Measurements from ENCODE around the gene FBLN2.

Gene FBLN2

DNA sequence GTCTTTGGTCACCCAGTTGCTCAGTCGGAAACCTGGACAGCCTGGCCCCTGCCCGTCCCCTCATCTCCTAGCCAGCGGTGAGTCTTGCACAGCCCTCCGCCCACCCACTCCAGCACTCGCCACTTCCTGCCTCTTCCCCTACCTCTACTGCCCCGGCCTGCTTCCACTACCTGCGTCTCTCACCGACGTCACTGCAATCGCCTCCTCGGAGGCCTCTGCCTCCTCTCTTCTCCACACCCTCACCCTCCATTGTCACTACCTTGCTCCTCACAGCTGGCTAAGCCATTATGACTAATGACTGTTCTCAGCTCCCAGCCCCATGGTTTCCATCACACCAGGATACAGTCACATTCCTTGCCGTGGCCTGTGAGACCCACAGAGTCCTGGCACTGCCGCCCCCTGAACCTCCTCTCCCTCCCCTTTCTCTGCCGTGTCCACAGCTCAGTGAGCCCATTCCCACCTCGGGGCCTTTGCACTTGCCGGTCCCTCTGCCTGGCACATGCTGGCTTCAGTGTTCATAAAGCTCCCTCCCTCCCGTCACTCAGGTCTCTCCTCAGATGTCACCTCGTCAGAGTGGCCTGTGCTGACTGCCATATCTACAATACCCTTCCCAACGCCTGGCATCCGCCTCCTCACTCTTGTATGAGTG lies 104.8 kb downstream of the FBLN2 start:
- no peak for DNase-seq

DNA sequence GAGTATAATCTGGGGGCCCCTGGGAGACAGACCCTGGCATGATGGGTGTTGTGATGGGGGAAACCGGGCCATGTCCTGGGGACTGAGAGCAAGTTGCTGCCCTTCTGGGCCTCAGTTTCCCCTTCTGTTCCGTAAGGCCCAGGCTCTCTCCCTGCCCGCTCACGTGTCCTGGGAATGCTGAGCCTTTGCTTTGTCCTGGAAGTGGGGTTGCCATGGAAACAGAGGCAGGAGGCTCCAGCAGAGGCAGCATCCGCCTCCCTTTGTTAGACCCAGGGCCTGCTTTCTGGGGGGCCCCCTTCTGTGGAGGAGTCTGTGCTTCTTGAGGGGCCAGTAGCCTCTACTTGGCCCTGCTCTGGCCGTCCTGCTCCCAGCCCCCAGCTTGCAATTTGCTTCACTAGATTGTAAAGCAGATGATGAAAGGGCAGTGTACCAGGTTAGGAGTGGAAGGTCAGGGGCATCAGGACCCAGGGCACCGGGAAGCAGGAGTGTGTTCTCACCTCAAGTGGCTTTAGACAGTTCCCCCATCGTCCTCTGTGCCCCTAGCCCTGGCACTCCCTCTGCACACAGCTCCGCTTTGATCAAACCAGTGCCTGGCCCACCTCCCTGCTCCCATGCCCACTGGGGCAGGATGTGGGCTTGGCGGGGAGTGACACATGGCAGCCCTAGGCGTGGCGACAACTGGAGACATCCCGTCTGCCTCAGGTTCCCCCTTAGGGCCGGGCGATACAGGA lies 105.6 kb downstream of the FBLN2 start:
- no peak for DNase-seq

DNA sequence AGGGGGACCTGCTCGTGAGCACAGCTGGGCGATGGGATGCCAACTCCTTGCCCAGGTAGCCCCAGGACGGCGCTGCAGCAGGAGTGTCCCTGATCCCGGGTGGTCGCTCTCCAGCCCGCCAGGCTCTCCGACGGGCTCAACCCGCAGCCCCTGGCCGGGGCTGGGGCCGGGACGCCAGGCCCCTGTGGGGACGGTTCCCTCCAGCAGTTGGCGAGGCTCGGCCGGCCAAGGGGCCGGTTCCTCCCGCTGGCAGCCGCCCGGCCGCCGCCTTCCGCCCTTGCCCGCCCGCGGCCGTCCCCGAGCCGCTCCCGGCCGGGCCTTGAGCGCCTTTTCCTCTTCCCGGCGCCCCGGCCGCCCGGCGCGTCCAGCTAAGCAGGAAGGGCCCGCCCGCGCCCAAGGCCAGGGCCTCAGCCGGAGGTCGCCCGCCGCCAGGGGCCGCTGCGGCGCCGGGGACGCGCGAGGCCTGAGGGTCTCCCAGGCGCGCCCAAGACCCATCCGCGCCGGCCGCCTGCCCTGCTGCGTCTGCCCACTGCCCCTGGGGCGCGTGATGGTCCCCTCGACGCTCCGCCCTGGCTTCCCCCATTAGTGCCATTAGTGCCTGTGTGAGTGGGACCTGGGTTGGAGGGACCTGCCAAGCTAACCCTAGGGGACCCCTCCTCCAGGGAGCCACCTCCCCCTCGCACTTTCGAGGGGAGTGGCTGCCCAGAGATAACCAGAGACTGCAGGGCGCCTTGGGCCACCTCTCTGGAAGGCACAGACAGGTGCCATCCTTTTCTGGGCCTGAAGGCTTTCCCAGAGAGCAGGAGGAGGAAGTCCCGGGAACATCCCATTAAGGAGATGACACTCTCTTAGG lies 106.4 kb downstream of the FBLN2 start:
- peak; percentile 99 for DNase-seq

DNA sequence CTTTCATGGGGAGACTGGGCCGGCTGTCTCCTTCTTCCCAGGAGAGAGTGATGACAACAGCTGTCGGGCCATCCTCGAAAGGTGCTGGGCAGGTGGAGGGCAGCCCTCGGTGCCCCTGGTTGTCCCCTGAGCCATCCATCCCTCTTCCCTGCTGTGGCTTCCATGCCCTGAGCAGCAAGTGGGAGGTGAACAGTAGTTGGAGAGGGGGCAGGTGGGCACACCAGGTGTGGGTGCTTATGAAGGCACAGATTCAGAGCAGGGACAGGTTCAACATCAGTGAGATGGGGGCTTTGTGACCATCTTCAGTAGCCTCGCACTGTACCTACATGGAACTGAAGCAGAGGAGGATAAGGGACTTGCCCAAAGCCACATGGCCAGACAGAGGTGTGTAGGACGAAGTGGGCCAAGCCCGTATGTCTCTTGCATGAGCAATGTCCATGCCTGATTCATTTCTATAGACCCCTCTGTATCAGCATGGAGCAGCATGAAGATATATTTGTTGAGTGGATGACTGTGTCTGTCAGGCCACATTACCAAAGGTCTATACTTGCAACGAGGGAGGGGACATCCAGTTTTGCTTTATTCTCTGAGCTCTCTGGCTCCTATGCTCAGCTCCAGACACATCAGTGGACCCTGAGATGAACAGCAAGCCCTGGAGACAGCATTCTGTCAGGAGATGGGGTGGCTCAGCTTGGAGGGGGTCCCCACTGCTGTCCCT lies 107.8 kb downstream of the FBLN2 start:
- no peak for DNase-seq

DNA sequence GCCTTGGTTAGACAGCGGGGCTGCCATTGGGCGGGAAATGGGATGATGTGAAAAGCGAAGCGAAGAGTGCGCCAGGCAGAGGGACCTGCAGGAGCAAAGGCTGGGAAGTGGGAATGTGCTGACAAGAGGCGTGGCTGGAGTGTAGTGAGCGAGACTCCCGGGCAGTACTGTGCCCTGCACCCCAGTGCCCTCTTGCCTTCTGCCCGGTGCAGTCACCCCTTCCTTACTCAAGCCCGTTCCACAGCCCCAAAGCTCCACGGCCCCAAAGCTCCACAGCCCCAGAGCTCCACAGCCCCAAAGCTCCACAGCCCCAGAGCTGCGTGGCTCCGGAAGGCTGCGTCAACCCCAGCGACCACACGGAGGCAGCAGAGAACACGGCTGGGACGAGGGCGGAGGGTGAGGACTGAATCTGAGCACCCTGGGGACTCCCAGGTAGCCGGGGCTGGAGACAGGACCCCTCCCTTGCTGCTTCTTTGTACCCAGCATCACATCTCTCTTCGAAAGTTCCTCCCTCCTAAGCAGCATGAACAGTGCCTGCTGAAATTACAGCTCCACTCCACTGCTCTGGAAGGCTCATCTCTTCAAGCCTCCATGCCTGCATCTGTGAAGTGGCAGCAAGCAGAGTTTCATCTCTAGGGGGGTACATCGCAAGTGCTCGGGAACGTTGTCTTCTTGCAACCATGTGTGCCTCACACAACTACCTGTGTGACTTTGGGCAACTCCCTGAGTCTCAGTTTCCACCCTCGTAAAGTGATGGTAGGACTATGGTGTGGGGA lies 108.9 kb downstream of the FBLN2 start:
- DNase-seq: peak; percentile 99

DNA sequence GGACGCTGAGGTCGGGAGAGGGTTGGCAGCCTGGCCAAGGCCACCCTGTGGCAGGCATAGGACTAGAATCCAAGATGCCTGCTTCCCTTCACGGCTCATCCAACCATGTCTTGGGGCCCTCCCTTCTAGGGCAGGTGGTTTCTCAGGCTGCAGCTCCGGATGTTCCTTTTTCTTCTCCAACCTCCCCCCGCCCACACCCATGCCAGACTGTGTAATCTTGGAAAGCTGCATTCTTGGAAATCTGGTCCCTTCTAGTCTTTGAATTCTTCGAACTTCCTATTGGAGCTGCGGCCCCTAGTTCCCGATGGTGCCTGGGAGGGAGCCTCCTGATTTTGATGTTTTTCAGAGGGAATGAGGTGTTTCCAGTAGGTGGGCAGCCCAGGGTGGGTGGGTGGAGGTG lies 109.8 kb downstream of the FBLN2 start:
- DNase-seq: no peak

DNA sequence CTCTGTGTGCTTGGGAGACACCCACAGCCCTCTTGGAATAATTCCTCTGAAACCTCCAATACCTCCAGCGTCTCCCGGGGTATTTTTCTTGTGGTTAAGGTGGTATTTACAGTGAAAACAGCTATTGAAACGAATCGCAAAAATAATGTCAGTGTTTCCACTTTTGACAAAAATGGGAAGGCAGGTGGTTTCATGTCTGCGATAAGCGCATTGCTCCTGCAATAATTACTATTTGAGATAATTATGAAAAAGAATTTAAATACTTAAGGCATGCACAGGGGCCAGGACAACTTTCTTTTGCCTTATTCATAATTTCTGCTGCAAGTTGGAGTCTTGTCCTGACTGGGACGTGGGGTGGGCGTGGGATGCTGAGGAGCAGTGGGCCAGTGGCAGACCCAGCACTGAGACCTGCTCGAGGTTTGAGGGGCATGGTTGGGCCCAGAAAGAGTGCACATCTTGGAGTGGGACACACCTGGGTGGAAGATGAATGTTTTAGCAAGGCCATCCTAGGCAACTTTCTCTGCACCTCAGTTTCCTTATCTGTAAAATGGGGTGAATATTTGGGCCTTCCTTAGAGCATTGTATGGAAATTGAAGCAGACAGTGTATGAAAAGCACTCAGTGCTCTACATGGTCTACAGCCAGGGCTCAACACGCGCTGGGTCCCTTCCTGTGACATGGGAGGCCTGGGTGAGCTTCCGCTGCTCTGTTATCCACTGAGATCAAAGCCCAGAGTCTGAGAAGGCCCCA lies 110.5 kb downstream of the FBLN2 start:
- no peak for DNase-seq

DNA sequence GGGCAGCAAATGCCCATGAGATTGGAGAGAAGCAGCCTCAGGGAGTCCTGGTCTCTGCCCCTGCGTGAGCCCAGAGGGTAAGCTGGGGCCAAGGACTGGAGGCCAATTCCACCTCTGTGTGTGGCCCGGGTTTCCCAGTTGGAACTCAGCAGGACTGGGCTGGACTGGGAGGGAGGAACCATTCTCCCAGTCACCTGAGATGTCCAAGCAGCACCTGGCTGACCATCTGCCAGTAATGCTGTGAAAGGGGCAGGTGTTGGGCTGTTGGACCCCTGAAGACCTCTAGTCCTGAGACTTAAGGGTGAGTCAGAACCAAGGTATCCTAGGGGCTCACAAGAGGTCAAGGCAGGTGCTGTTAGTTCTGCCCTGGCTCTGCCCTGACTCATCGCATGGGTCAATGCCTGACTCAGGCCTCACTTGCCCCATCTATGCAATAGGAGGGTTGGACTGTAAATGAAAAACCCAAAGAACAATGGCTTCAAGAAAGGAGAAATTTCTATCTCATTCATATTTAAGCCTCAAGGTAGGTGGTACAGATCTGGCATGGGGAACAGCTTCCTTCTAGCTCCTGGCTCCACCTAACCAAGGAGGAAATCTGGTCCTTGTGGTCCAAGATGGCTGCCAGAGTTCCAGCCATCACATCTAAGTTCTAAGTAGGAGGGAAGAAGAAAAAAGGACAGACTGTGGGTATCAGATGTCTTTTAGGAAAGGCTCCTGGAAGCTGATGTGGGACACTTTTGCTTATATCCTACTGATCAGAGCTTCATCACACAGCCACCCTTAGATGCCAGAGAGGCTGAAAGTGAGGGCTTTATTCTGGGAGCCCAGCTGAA lies 111.3 kb downstream of the FBLN2 start:
- DNase-seq: no peak

DNA sequence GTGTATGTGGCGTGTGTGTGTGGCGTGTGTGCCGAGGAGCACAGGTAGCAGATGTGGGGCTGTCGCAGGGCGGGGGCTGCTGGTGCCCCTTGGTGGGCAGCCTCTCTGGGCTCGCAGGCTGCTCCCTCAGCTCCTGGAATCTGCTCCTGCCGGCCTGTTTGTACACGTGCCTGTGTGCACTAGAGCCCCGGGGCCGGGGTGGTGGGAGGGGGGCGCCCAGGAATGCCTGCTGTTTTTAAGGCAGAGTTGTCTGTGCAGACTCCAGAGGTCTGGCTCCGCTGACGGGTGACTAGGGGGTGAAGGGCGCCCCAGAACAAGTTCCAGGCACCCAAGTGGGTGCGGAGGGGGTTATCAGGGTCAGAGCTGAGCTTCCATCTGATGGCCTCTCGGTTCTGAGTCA lies 112.2 kb downstream of the FBLN2 start:
- DNase-seq: no peak

DNA sequence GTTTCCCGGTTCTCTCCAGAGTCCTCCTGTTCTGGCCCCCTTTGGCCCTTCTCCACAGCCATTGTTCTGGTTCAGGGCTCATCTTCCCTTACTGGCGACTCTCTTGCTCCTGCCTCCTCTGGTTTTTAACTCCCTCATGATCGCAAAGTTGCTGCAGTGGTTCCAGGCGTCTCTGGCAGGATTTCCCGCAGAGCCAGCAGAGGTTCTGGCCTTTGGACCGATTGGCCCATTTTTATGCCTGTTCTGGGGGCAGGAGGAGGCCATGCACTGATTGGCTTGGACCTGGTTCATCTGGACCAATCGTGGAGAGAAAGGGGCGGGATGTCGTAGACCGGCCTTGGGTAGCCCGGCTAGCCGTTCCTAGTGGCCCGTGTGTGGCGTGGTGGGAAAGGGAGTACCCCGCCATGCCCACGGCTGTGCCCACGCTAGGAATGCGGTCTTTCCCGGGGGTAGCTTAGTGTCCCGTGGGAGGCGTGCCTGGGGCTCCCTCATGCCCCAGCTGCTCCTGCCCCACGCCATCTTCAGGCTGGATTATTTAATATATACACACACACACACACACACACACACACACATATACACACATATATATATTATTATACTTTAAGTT lies 113.4 kb downstream of the FBLN2 start:
- DNase-seq: no peak

DNA sequence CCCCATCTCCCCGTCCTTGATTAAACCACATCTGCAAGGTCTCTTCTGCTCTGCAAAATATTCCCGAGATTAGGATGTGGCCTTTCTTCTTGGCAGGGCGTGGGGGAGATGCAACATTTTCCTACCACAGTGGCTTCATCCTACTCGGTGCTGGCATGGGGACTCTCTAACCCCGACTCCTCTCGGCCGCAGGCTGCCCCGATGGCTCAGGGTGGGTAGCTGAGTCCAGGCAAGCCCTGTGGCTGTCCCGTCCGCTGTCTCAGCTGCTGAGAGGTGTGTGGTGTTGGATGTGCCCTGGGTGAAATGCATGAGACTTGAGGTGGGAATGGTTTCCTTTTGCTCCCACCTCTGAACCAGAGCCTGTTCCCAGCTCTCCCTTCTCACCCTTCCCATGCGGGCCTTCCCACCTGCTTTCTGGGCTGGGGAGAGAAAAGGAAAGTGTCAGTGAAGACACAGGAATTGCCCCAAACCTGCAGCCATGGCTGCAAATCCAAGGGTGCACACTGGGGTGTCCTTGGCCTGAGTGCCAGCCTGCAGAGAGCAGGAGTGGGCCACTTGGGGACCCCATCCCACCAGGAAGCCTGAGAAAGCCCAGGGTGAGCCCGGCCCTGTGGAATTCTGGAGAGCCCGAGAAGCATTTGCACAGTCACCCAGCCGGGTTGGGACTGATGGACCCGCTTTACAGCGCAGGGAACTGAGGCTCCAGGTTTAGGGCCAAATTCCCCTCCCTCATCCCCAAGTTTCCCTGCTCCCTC lies 115.0 kb downstream of the FBLN2 start:
- DNase-seq: no peak

DNA sequence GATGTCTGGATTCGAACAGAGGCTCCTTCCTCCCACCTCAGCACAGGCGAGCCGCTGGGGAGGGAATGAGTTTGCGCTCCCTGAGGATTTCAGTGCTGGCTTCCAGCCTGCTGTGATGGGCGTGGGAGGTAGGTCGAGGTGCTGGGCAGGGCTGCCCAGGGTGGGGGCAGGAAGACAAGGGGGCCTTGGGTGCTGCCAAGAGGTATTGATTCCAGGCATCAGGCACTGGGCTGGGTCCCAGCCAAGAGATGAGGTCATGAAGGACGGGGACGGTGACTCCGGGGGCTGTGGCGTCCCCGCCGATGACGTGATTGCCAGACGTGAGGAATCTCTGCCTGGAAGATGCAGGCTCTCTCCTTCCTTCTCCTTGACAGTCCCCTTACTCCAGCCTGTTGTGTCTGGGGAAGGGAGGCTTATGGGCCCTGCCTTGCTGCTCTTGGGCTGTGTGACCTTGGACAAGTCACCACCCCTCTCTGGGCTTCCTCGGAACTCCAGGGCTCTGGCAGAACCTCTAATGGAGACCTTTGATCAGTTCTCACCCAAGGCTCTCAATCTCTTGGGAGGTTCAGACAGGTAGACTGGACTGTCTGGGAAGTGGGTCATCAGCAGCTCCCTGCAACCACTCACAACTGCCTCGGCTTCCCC lies 116.8 kb downstream of the FBLN2 start:
- no peak for DNase-seq

DNA sequence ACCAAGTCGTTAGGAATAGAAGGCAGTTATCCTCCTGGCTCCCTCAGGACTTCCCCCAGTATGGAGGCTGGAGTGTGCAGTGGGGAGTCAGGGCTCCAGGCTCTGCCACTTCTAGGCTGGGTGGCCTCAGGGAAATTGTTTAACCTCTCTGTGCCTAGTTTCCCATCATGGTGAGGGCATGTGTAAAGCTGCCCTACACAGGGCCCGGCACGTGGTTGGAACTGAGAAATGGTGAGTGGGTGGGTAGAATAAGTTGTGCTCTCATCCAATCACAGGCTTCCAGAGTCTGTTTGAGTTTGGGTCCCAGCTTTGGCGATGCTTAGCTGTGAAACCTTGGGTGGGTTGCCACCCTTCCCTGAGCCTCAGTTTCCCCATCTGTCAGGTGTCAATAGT lies 117.3 kb downstream of the FBLN2 start:
- no peak for DNase-seq

DNA sequence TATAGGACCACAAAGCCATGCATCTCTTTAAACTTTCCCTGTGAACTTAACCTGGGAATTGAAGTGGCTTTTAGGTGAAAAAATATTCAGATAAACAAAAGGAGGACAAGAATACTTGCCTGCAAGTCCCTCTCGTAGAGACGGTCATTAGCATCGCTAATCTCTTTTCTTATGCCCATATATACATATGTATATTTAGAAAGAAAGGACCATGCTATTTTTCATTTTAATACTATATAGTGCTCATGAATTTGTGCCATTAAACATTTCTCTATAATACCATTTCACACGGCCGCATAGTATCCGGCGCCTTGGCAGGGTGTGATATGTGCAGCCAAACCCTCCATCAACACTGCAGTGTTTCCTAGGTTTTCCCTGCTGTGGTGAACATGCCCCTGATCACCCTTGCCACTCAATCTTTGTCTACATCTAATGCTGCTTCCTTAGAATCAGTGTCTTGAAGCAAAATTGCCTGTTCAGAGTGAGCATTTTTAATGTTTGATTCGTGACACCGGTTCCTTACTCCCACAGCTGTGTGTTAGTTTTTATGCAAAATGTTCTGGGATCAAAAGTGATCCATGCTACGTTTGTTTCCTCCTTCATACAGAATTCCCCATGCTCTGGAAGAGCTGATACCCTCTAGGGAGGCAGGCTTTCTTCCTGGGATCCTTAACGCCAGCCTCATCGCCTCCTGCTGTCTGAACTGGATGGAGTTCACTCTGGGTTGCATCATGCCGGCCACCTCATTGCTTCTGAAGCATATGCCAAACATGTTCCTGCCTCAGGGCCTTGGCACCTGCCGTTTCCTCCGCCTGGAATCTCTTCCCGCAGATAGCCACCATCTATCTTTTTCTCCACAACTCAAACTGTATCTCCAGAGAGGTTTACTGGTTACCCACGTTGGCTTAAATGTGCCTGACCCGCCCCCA lies 118.1 kb downstream of the FBLN2 start:
- no peak for DNase-seq

DNA sequence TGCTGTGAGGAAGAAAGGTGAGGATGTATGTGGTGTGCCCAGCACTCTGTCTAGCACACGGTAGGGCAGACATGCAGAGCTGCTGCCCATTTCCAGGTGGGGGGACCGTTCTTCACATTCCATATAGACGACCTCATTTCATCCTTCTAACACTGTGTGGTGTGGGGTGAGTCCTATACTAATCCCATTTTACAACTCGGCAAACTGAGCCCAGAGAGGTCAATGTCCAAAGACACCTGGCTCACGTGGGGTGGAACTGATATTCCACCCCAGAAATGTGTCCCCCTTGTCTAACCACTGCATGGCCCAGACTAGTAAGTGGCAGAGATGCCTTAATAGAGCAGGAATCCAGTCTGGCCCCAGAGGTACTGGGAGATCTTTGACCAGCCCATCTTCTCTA lies 119.2 kb downstream of the FBLN2 start:
- no peak for DNase-seq

DNA sequence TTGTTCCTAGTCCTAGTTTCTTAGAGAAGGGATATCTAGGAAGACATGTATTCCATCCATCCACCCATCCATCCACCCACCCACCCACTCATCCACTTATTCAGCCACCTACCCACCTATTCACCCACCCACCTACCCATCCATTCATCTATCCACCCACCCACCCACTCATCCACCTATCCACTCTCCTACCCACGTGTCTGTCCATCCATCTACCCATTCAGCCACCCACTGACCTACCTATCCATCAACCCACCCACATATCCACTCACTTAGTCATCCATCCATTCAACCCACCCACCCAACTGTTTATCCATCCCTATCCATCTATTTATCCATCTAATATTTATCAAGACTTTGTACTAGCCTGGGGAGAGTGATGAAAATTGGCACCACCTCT lies 120.5 kb downstream of the FBLN2 start:
- no peak for DNase-seq

DNA sequence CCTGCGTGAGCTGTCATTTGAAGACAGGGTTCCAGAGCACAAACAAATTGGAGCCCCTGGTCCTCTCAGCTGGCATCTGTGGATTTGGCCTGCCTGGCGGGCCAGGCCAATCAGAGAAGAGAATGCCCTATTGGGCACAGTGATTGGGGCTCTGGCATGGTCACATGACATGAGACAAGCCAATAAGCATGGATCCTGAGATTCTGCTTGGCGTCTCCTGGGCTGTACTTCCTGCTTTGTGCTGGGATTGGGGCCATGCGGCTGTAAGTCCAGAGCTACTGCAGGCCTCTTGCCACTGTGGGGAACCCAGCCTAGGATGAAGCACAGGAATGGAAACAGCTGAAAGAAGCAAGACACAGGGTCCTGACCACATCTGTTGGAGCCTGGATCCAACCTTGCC lies 121.4 kb downstream of the FBLN2 start:
- DNase-seq: no peak

All from 8988T (cell line).